HepG2 (cell line): ENCODE measurements around the gene ACP2. TPM values are rescaled to one million over a fixed set of nuclear protein-coding genes. Genes with fewer than 3 reads are reported as not detected.

Experiments
- ADNP ChIP-seq: sonication (generic); formaldehyde crosslinking; IDR thresholded peaks from 2 replicates; pipeline ENCODE4 v1.4.0; 2020; ENCODE audit warnings: missing genetic modification reagents
- CHD4 ChIP-seq: fragments of 200-600 bp; sonication (generic); IDR thresholded peaks from 2 replicates; pipeline ENCODE4 v1.7.0; 2017; ENCODE audit warnings: mild to moderate bottlenecking, low read length, borderline replicate concordance
- HMG20B ChIP-seq: conservative IDR thresholded peaks from 2 replicates; pipeline ENCODE4 v1.6.1; 2016; ENCODE audit warnings: missing genetic modification reagents, missing compliant biosample characterization
- MAZ ChIP-seq, 2 experiments: sonication (generic) in 1 of 2; formaldehyde crosslinking in 1 of 2; IDR thresholded peaks; 2 replicates each; pipeline versions ENCODE4 v1.5.0 to v1.6.1; 2012 to 2020; ENCODE audit warnings: low read depth in 2 of 2, mild to moderate bottlenecking in 2 of 2, borderline replicate concordance in 1 of 2, improper control_type of control experiment in 1 of 2, low read length in 1 of 2, missing genetic modification reagents in 1 of 2, moderate library complexity in 1 of 2
- MEF2D ChIP-seq: sonication (generic); formaldehyde crosslinking; IDR thresholded peaks from 2 replicates; pipeline ENCODE4 v1.5.1; 2020; ENCODE audit warnings: mild to moderate bottlenecking, missing genetic modification reagents
- RAD51 ChIP-seq: fragments of 450-650 bp; IDR thresholded peaks from 2 replicates; pipeline ENCODE4 v1.6.1; 2016; ENCODE audit warnings: borderline replicate concordance
- RBFOX2 ChIP-seq: fragments of 200-400 bp; formaldehyde crosslinking; IDR thresholded peaks from 2 replicates; pipeline ENCODE4 v1.6.1; 2017; ENCODE audit warnings: low read depth, mild to moderate bottlenecking, low read length
- RCOR2 ChIP-seq: IDR thresholded peaks from 2 replicates; pipeline ENCODE4 v1.6.1; 2016; ENCODE audit warnings: missing biosample characterization, missing genetic modification reagents
- SP4 ChIP-seq: sonication (generic); formaldehyde crosslinking; IDR thresholded peaks from 2 replicates; pipeline ENCODE4 v1.8.1; 2023; ENCODE audit warnings: mild to moderate bottlenecking, missing genetic modification reagents
- SPEN ChIP-seq: sonication (generic); formaldehyde crosslinking; IDR thresholded peaks from 2 replicates; pipeline ENCODE4 v1.5.1; 2020; ENCODE audit warnings: low read depth, mild to moderate bottlenecking, missing genetic modification reagents
- STAG1 ChIP-seq: sonication (generic); formaldehyde crosslinking; IDR thresholded peaks from 2 replicates; pipeline ENCODE4 v1.4.0; 2020; ENCODE audit warnings: missing genetic modification reagents
- TCF12 ChIP-seq, 2 experiments: fragments of 450-650 bp in 1 of 2; sonication (generic) in 1 of 2; formaldehyde crosslinking in 1 of 2; IDR thresholded peaks; 2 replicates each; pipeline versions ENCODE4 v1.6.1 to v1.8.0; 2017 to 2022; ENCODE audit warnings: antibody characterized with exemption in 1 of 2, mild to moderate bottlenecking in 1 of 2, missing genetic modification reagents in 1 of 2, moderate library complexity in 1 of 2
- ZBTB38 ChIP-seq: sonication (generic); formaldehyde crosslinking; IDR thresholded peaks from 2 replicates; pipeline ENCODE4 v1.5.1; 2020; ENCODE audit warnings: mild to moderate bottlenecking, missing genetic modification reagents
- ZKSCAN8 ChIP-seq: IDR thresholded peaks from 2 replicates; pipeline ENCODE4 v1.6.1; 2016; ENCODE audit warnings: borderline replicate concordance, missing genetic modification reagents, missing compliant biosample characterization
- ZNF20 ChIP-seq: sonication (generic); formaldehyde crosslinking; IDR thresholded peaks from 2 replicates; pipeline ENCODE4 v1.4.0; 2020; ENCODE audit warnings: mild to moderate bottlenecking, moderate library complexity, missing genetic modification reagents
- ZNF251 ChIP-seq: sonication (generic); formaldehyde crosslinking; IDR thresholded peaks from 2 replicates; pipeline ENCODE4 v1.9.0; 2021; ENCODE audit warnings: mild to moderate bottlenecking, missing genetic modification reagents
- ZNF432 ChIP-seq: sonication (generic); formaldehyde crosslinking; IDR thresholded peaks from 2 replicates; pipeline ENCODE4 v1.5.0; 2020; ENCODE audit warnings: missing genetic modification reagents, mild to moderate bottlenecking, borderline replicate concordance
- ZNF652 ChIP-seq: IDR thresholded peaks from 2 replicates; pipeline ENCODE4 v1.6.1; 2016; ENCODE audit warnings: low read depth, borderline replicate concordance
- ZNF674 ChIP-seq: sonication (generic); formaldehyde crosslinking; IDR thresholded peaks from 2 replicates; pipeline ENCODE4 v1.5.0; 2020; ENCODE audit warnings: low read depth, mild to moderate bottlenecking, missing genetic modification reagents
- ZNF776 ChIP-seq: sonication (generic); formaldehyde crosslinking; IDR thresholded peaks from 2 replicates; pipeline ENCODE4 v1.4.0; 2020; ENCODE audit warnings: mild to moderate bottlenecking, missing genetic modification reagents
- polyA plus RNA-seq, 8 experiments: library from polyadenylated mRNA; depleted of rRNA in 3 of 8; stranded (reverse) in 7 of 8; unstranded in 1 of 8; fragments of >200 nt; fragmentation: Illumina TruSeq in 4 of 8; extraction: Trizol in 4 of 8; gene quantifications; 2 replicates each; pipeline versions ENCODE4 v1.2.1 to v1.2.3, GENCODE V29; 2011 to 2016; ENCODE audit warnings: low read depth in 4 of 8, missing spikeins in 1 of 8, mixed read lengths in 1 of 8; ENCODE audit not compliant: insufficient read depth in 1 of 8
- total RNA-seq, 5 experiments: library from RNA; depleted of rRNA; stranded (reverse); fragments of >200 nt; fragmentation: Illumina TruSeq; extraction: Trizol; gene quantifications; 2 replicates each; pipeline ENCODE4 v1.2.3, GENCODE V29; 2016; ENCODE audit warnings: low read depth in 1 of 5
- TF ChIP-seq, protein P1 (sequence below): sonication (generic); formaldehyde crosslinking; IDR thresholded peaks from 2 replicates; pipeline ENCODE4 v1.5.0; 2020; ENCODE audit warnings: missing genetic modification reagents
- TF ChIP-seq, protein P2 (sequence below): IDR thresholded peaks from 2 replicates; pipeline ENCODE4 v1.6.1; 2016; ENCODE audit warnings: low read depth, borderline replicate concordance
- TF ChIP-seq, protein P3 (sequence below): sonication (generic); formaldehyde crosslinking; IDR thresholded peaks from 2 replicates; pipeline ENCODE4; 2020; ENCODE audit warnings: missing genetic modification reagents, mild to moderate bottlenecking, borderline replicate concordance
- TF ChIP-seq, protein P4 (sequence below): IDR thresholded peaks from 2 replicates; pipeline ENCODE4 v1.6.1; 2012; ENCODE audit warnings: low read depth, low read length, improper control_type of control experiment

The ACP2 gene
- total and polyA plus RNA-seq, 2 of the 13 experiments (the other 11 are each of a cell fraction or from before 2014, with no cell fraction given), result 17.7 to 20.2 TPM

DNA sequence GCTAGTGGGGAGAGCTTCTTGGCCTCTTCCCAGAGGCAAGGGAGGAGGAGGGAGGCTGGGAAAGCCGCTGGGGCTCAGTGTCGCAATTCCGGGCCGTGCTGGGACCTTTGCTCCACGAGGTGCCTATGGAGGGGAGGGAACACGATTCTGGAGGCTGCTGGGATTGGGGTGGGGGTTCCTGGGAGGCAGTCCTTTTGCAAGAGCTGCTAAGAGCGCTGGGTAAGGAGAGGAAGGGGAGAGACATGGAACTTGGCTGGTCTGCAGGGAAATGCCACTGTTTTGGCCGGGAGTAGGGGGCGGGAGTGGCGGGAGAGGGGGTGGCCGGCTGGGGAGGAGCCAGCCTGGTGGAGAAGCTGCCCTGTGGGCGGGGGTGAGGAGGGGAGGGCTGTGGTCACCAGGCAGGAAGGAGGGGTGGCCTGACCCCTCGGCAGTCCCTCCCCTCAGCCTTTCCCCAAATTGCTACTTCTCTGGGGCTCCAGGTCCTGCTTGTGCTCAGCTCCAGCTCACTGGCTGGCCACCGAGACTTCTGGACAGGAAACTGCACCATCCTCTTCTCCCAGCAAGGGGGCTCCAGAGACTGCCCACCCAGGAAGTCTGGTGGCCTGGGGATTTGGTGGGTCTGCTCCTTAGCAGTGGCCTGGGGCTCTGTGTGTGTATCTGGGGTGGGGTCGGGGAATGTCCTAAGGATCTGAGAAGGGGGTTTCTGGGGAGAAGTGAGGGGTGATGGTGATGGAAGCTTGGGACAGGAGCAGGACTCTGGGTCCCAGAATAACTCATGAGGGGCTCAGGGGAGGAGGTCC, 9.1 kb upstream of the ACP2 start, which contains the start of gene NR1H3 (continued):
- TF ChIP-seq ZNF674 (CRISPR knock-in tag) (no peak), HMG20B (CRISPR knock-in tag) (no peak; the same call in 1 of the 2 replicates), ZNF20 (CRISPR knock-in tag) (no peak), ZKSCAN8 (CRISPR knock-in tag) (no peak), ZNF652 (CRISPR knock-in tag) (no peak), RBFOX2 (no peak; the same call in 1 of the 2 replicates), STAG1 (CRISPR knock-in tag) (peak; percentile 46), RCOR2 (CRISPR knock-in tag) (no peak), CHD4 (no peak), ADNP (CRISPR knock-in tag) (no peak), SPEN (0 out of 2 replicates have a peak, but pooled peaks have one; percentile 62), ZNF776 (CRISPR knock-in tag) (no peak), SP4 (CRISPR knock-in tag) (0 out of 2 replicates have a peak, but pooled peaks have one; percentile 26), RAD51 (no peak), ZNF432 (no peak), MEF2D (no peak; the same call in 1 of the 2 replicates), ZNF251 (CRISPR knock-in tag) (no peak), TCF12 (IDR thresholded peaks at IDR 0.05) (no peak), TCF12 (CRISPR knock-in tag; IDR thresholded peaks at IDR 0.05) (no peak), MAZ (IDR thresholded peaks at IDR 0.05; ENCODE audit: borderline replicate concordance, low read depth, low read length) (no peak), MAZ (CRISPR knock-in tag; IDR thresholded peaks at IDR 0.05; ENCODE audit: low read depth) (peak; percentile 65; the same call in 1 of the 2 replicates), ZBTB38 (CRISPR knock-in tag) (no peak)
- TF ChIP-seq, protein P1, sequence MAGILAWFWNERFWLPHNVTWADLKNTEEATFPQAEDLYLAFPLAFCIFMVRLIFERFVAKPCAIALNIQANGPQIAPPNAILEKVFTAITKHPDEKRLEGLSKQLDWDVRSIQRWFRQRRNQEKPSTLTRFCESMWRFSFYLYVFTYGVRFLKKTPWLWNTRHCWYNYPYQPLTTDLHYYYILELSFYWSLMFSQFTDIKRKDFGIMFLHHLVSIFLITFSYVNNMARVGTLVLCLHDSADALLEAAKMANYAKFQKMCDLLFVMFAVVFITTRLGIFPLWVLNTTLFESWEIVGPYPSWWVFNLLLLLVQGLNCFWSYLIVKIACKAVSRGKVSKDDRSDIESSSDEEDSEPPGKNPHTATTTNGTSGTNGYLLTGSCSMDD (CRISPR knock-in tag), result no peak
- TF ChIP-seq, protein P2, sequence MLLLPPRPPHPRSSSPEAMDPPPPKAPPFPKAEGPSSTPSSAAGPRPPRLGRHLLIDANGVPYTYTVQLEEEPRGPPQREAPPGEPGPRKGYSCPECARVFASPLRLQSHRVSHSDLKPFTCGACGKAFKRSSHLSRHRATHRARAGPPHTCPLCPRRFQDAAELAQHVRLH, result peak; percentile 66; the same call in 1 of the 2 replicates
- TF ChIP-seq, protein P3, sequence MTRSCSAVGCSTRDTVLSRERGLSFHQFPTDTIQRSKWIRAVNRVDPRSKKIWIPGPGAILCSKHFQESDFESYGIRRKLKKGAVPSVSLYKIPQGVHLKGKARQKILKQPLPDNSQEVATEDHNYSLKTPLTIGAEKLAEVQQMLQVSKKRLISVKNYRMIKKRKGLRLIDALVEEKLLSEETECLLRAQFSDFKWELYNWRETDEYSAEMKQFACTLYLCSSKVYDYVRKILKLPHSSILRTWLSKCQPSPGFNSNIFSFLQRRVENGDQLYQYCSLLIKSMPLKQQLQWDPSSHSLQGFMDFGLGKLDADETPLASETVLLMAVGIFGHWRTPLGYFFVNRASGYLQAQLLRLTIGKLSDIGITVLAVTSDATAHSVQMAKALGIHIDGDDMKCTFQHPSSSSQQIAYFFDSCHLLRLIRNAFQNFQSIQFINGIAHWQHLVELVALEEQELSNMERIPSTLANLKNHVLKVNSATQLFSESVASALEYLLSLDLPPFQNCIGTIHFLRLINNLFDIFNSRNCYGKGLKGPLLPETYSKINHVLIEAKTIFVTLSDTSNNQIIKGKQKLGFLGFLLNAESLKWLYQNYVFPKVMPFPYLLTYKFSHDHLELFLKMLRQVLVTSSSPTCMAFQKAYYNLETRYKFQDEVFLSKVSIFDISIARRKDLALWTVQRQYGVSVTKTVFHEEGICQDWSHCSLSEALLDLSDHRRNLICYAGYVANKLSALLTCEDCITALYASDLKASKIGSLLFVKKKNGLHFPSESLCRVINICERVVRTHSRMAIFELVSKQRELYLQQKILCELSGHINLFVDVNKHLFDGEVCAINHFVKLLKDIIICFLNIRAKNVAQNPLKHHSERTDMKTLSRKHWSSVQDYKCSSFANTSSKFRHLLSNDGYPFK (CRISPR knock-in tag), result peak; percentile 51; the same call in 1 of the 2 replicates
- TF ChIP-seq, protein P4, sequence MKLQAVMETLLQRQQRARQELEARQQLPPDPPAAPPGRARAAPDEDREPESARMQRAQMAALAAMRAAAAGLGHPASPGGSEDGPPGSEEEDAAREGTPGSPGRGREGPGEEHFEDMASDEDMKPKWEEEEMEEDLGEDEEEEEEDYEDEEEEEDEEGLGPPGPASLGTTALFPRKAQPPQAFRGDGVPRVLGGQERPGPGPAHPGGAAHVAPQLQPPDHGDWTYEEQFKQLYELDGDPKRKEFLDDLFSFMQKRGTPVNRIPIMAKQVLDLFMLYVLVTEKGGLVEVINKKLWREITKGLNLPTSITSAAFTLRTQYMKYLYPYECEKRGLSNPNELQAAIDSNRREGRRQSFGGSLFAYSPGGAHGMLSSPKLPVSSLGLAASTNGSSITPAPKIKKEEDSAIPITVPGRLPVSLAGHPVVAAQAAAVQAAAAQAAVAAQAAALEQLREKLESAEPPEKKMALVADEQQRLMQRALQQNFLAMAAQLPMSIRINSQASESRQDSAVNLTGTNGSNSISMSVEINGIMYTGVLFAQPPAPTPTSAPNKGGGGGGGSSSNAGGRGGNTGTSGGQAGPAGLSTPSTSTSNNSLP, result no peak
